ENCODE measurements around the gene STK11.
A peak's percentile ranks its signal among the peaks of the same experiment; 100 is the strongest.

STK11 gene

GRCh38 chr19:1169921-1170885, 35.4 kb upstream of the STK11 start:
- no peaks in the 10 kb centered on the region for H3K27me3 ChIP-seq (ENCODE audit: insufficient read depth, low read length, poor library complexity, severe bottlenecking)
- peaks cover 84% of the 10 kb centered on the region for H3K79me2 ChIP-seq (ENCODE audit: insufficient read depth, low read length)
- peak overlapping the region; percentile 97 for H3K4me2 ChIP-seq (ENCODE audit: low read depth, low read length, poor library complexity, severe bottlenecking)
- H2AFZ ChIP-seq (ENCODE audit: low read length), result no peak overlapping the region
- H3K9me2 ChIP-seq (replicated peaks; ENCODE audit: low read depth, low read length), result no peaks in the 10 kb centered on the region
- peak overlapping the region; percentile 100 for H3K4me3 ChIP-seq (ENCODE audit: low read length, poor library complexity, severe bottlenecking)
- peaks cover 17% of the 10 kb centered on the region for H4K20me1 ChIP-seq (ENCODE audit: insufficient read depth, low read length, poor library complexity, severe bottlenecking)
- H3K36me3 ChIP-seq (ENCODE audit: insufficient read depth, low read length), result no peaks in the 10 kb centered on the region
- H3F3A ChIP-seq (ENCODE audit: low read depth), result no peaks in the 10 kb centered on the region
- no peaks in the 10 kb centered on the region for H3K9me3 ChIP-seq (ENCODE audit: insufficient read depth, low read depth, low read length)
- H3K4me1 ChIP-seq (ENCODE audit: insufficient read depth, low read length, poor library complexity, severe bottlenecking), result peaks cover 36% of the 10 kb centered on the region
- no peak overlapping the region for H3K9ac ChIP-seq (ENCODE audit: low read depth, low read length, poor library complexity, severe bottlenecking)
- no peak for TF ChIP-seq CTCF (conservative IDR thresholded peaks at IDR 0.05; ENCODE audit: low read length)
- TF ChIP-seq EZH2phosphoT487 (IDR thresholded peaks at IDR 0.05; ENCODE audit: borderline replicate concordance), result no peak

- Histone ChIP-seq H4K20me1 (ENCODE audit: insufficient read depth, low read length, poor library complexity, severe bottlenecking) (peaks cover 17% of the 10 kb centered on the region), H3K4me3 (ENCODE audit: low read length, poor library complexity, severe bottlenecking) (peak overlapping the region; percentile 100), H3K4me2 (ENCODE audit: low read depth, low read length, poor library complexity, severe bottlenecking) (peak overlapping the region; percentile 97), H2AFZ (ENCODE audit: low read length) (no peak overlapping the region), H3K9me3 (ENCODE audit: insufficient read depth, low read depth, low read length) (no peaks in the 10 kb centered on the region), H3K9ac (ENCODE audit: low read depth, low read length, poor library complexity, severe bottlenecking) (peak overlapping the region; percentile 98), H3K79me2 (ENCODE audit: insufficient read depth, low read length) (peaks cover 77% of the 10 kb centered on the region), H3K9me2 (replicated peaks; ENCODE audit: low read depth, low read length) (no peaks in the 10 kb centered on the region), H3K36me3 (ENCODE audit: insufficient read depth, low read length) (no peaks in the 10 kb centered on the region), H3F3A (ENCODE audit: low read depth) (no peaks in the 10 kb centered on the region), H3K4me1 (ENCODE audit: insufficient read depth, low read length, poor library complexity, severe bottlenecking) (peaks cover 36% of the 10 kb centered on the region), H3K27me3 (ENCODE audit: insufficient read depth, low read length, poor library complexity, severe bottlenecking) (no peaks in the 10 kb centered on the region)
- TF ChIP-seq CTCF (conservative IDR thresholded peaks at IDR 0.05; ENCODE audit: low read length) (no peak), EZH2phosphoT487 (IDR thresholded peaks at IDR 0.05; ENCODE audit: borderline replicate concordance) (no peak)
These were observed 34.4 kb upstream of the STK11 start for GRCh38 chr19:1170938-1171754.

- no peaks in the 10 kb centered on the region for H3K9me3 ChIP-seq (ENCODE audit: insufficient read depth, low read depth, low read length)
- TF ChIP-seq EZH2phosphoT487 (IDR thresholded peaks at IDR 0.05; ENCODE audit: borderline replicate concordance) (no peak), CTCF (conservative IDR thresholded peaks at IDR 0.05; ENCODE audit: low read length) (no peak)
- peak overlapping the region; percentile 97 for H3K4me2 ChIP-seq (ENCODE audit: low read depth, low read length, poor library complexity, severe bottlenecking)
- no peaks in the 10 kb centered on the region for H3K27me3 ChIP-seq (ENCODE audit: insufficient read depth, low read length, poor library complexity, severe bottlenecking)
- peak overlapping the region; percentile 98 for H3K9ac ChIP-seq (ENCODE audit: low read depth, low read length, poor library complexity, severe bottlenecking)
- H2AFZ ChIP-seq (ENCODE audit: low read length), result no peak overlapping the region
- no peaks in the 10 kb centered on the region for H3K36me3 ChIP-seq (ENCODE audit: insufficient read depth, low read length)
- H3K9me2 ChIP-seq (replicated peaks; ENCODE audit: low read depth, low read length), result no peaks in the 10 kb centered on the region
- H3F3A ChIP-seq (ENCODE audit: low read depth), result no peaks in the 10 kb centered on the region
- peaks cover 72% of the 10 kb centered on the region for H3K79me2 ChIP-seq (ENCODE audit: insufficient read depth, low read length)
- H3K4me1 ChIP-seq (ENCODE audit: insufficient read depth, low read length, poor library complexity, severe bottlenecking), result peaks cover 36% of the 10 kb centered on the region
- H4K20me1 ChIP-seq (ENCODE audit: insufficient read depth, low read length, poor library complexity, severe bottlenecking), result peaks cover 17% of the 10 kb centered on the region
- H3K4me3 ChIP-seq (ENCODE audit: low read length, poor library complexity, severe bottlenecking), result peak overlapping the region; percentile 100
These were observed 33.7 kb upstream of the STK11 start for GRCh38 chr19:1171755-1172352.

Measured in Loucy (cell line).